Karpas-422 (cell line): ENCODE results near the gene MKNK2. TPM values are rescaled to one million over a fixed set of nuclear protein-coding genes. Genes with fewer than 3 reads are reported as not detected.

Source experiments
- DNase-seq: peaks from one replicate; pipeline ENCODE4 v3.0.0-alpha.2; 2015
- H2AFZ ChIP-seq: fragments of 200-600 bp; sonication (generic); 2 replicates; pipeline ENCODE4 v1.6.1; 2014; ENCODE audit warnings: antibody characterized with exemption, low read length, mixed read lengths
- H3K27ac ChIP-seq: fragments of 200-600 bp; sonication (generic); 2 replicates; pipeline ENCODE4 v1.5.1; 2014; ENCODE audit warnings: mild to moderate bottlenecking, low read length, moderate library complexity
- H3K27me3 ChIP-seq: fragments of 200-600 bp; sonication (generic); 2 replicates; pipeline ENCODE4 v1.6.1; 2014; ENCODE audit warnings: low read length, mixed read lengths
- H3K36me3 ChIP-seq: fragments of 200-600 bp; sonication (generic); 2 replicates; pipeline ENCODE4 v1.6.1; 2014; ENCODE audit warnings: low read length, mixed read lengths; ENCODE audit not compliant: insufficient read depth
- H3K4me1 ChIP-seq: fragments of 200-600 bp; sonication (generic); 2 replicates; pipeline ENCODE4 v1.6.1; 2014; ENCODE audit warnings: mild to moderate bottlenecking, low read length, mixed read lengths
- H3K4me2 ChIP-seq: fragments of 200-600 bp; sonication (generic); 2 replicates; pipeline ENCODE4 v1.6.1; 2014; ENCODE audit warnings: low read length, low read depth, mild to moderate bottlenecking; ENCODE audit not compliant: poor library complexity, severe bottlenecking
- H3K4me3 ChIP-seq: fragments of 200-600 bp; sonication (generic); 2 replicates; pipeline ENCODE4 v1.5.1; 2014; ENCODE audit warnings: mild to moderate bottlenecking, antibody characterized with exemption, low read length, mixed read lengths
- H3K79me2 ChIP-seq: fragments of 200-600 bp; sonication (generic); 2 replicates; pipeline ENCODE4 v1.6.1; 2014; ENCODE audit warnings: mild to moderate bottlenecking, low read length, mixed read lengths
- H3K9ac ChIP-seq: fragments of 200-600 bp; sonication (generic); 2 replicates; pipeline ENCODE4 v1.6.0; 2014; ENCODE audit warnings: low read length
- H3K9me2 ChIP-seq: fragments of 200-600 bp; sonication (generic), shearing (Covaris generic); replicated peaks from 2 replicates; pipeline ENCODE4 v1.6.0; 2014; ENCODE audit warnings: mild to moderate bottlenecking, low read length, moderate library complexity; ENCODE audit not compliant: insufficient read depth
- H3K9me3 ChIP-seq: fragments of 300-700, 200-600 bp; sonication (generic); 2 replicates; pipeline ENCODE4 v1.6.1; 2014; ENCODE audit warnings: low read length, mixed read lengths
- H4K20me1 ChIP-seq: fragments of 200-600 bp; sonication (generic); 2 replicates; pipeline ENCODE4 v1.6.1; 2014; ENCODE audit warnings: mild to moderate bottlenecking, antibody characterized with exemption, low read length, low read depth; ENCODE audit not compliant: insufficient read depth
- total RNA-seq: library from RNA; depleted of rRNA; stranded (reverse); fragments of >200 nt; shearing (Covaris generic); gene quantifications from 2 replicates; pipeline ENCODE4 v1.2.3, GENCODE V29; 2014; ENCODE audit warnings: low replicate concordance

MKNK2 gene
- total RNA-seq, 1 experiment from 2014 or later = 526 TPM

- Histone ChIP-seq H3K36me3 (no peaks in the 10 kb centered on the region), H3K79me2 (no peaks in the 10 kb centered on the region), H3K9me3 (no peaks in the 10 kb centered on the region), H2AFZ (no peak overlapping the region), H3K9ac (peak overlapping the region; percentile 86), H3K4me3 (peak overlapping the region; percentile 77), H3K27me3 (no peaks in the 10 kb centered on the region), H3K4me1 (peaks cover 64% of the 10 kb centered on the region), H3K4me2 (peak overlapping the region; percentile 88), H3K9me2 (no peaks in the 10 kb centered on the region), H3K27ac (peak overlapping the region; percentile 93), H4K20me1 (no peaks in the 10 kb centered on the region)
- DNase-seq = no peak
Observed at GRCh38 chr19:2062389-2062729, 11.3 kb upstream of the MKNK2 start.

GRCh38 chr19:2061495-2062388 lies 10.7 kb upstream of the MKNK2 start:
- peaks cover 65% of the 10 kb centered on the region for H3K4me1 ChIP-seq
- H3K9me3 ChIP-seq = no peaks in the 10 kb centered on the region
- no peaks in the 10 kb centered on the region for H4K20me1 ChIP-seq
- peak overlapping the region; percentile 90 for H3K9ac ChIP-seq
- H3K27me3 ChIP-seq = no peaks in the 10 kb centered on the region
- peak overlapping the region; percentile 77 for H3K4me3 ChIP-seq
- H3K4me2 ChIP-seq = peak overlapping the region; percentile 88
- H3K27ac ChIP-seq = peak overlapping the region; percentile 93
- H3K9me2 ChIP-seq = no peaks in the 10 kb centered on the region
- peak; percentile 100 for DNase-seq
- no peaks in the 10 kb centered on the region for H3K36me3 ChIP-seq
- no peaks in the 10 kb centered on the region for H3K79me2 ChIP-seq
- H2AFZ ChIP-seq = no peak overlapping the region

DNA sequence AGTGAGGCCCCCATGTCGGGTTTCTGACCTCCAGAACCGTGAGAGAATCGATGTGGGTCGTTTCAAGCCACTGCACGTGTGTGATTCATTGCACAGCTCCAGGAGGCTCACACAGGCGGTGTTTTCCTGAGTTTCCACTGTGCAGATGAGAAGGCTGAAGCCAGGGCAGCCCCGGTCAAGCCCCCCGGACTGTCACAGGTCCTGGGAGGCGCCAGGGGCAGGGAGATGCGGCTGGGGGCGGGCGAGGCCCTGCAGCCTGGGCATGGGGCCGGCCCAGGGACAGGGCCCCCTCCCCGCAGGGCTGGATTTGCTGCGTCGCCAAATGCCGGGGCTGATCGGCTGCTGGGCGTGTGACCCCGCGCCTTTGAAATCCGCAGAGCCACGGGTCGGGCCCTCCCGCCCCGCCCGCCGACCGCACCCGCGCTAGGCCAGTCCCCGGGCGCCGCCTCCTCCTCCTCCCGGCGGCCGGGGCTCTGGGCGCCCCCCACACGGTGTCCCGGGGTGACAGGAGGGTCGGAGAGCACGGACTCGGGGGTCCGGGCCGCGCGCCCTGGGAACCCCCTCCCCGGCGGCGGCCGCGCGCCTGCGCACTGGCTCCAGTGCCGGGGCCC lies 9.9 kb upstream of the MKNK2 start:
- H3K4me1 ChIP-seq = peaks cover 71% of the 10 kb centered on the region
- no peak overlapping the region for H2AFZ ChIP-seq
- H4K20me1 ChIP-seq = no peaks in the 10 kb centered on the region

DNA sequence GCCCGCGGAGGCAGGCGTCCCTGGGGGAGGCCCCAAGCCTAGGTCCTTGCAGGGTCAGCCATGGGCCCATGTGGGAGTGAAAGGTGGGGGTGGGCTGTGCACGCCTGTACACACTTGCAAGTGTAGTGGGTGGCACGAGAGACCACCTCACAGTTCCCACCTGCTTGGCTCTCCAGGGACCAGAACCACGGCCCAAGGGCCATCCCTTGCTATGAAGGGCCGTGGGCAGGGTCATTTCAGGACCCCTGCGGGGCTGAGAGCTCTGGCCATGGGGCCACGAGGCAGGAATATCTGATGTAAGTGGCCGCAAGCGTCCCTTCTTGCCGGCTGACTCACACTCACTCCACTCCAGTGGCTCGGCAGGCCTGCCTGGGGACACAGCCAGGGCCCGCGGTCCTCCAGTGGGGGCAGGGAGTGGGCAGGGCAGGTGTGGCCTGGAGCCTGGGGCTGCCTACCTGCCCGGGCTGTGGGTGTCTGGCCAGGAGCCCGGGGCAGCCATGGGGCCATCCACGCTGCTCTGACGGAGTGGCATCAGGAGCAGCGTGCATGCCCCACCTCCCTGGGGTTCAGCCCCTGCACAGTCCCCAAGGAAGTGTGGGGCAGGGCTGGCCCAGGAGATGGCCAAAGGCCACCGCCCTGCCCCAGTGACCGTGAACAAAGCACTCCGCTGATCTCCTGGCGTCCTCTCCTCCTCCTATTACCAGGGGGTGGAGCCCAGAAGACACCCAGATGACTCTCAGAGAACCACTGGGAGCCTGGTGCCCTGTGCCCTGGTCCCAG lies 8.6 kb upstream of the MKNK2 start:
- DNase-seq = peak; percentile 90
- Histone ChIP-seq H3K9me2 (no peaks in the 10 kb centered on the region), H4K20me1 (no peaks in the 10 kb centered on the region), H2AFZ (no peak overlapping the region), H3K36me3 (no peaks in the 10 kb centered on the region), H3K79me2 (no peaks in the 10 kb centered on the region), H3K9ac (peak overlapping the region; percentile 90), H3K9me3 (no peaks in the 10 kb centered on the region), H3K27me3 (no peaks in the 10 kb centered on the region), H3K4me1 (peaks cover 78% of the 10 kb centered on the region), H3K4me3 (peak overlapping the region; percentile 73), H3K4me2 (peak overlapping the region; percentile 88), H3K27ac (peak overlapping the region; percentile 93)

More for the DNA sequence above, 9.9 kb upstream of the MKNK2 start:
- H3K9me3 ChIP-seq = no peaks in the 10 kb centered on the region
- H3K4me2 ChIP-seq = peak overlapping the region; percentile 88
- no peaks in the 10 kb centered on the region for H3K79me2 ChIP-seq
- peak overlapping the region; percentile 90 for H3K9ac ChIP-seq
- H3K27me3 ChIP-seq = no peaks in the 10 kb centered on the region
- no peaks in the 10 kb centered on the region for H3K36me3 ChIP-seq
- H3K4me3 ChIP-seq = peak overlapping the region; percentile 73
- no peaks in the 10 kb centered on the region for H3K9me2 ChIP-seq
- peak overlapping the region; percentile 93 for H3K27ac ChIP-seq
- no peak for DNase-seq

DNA sequence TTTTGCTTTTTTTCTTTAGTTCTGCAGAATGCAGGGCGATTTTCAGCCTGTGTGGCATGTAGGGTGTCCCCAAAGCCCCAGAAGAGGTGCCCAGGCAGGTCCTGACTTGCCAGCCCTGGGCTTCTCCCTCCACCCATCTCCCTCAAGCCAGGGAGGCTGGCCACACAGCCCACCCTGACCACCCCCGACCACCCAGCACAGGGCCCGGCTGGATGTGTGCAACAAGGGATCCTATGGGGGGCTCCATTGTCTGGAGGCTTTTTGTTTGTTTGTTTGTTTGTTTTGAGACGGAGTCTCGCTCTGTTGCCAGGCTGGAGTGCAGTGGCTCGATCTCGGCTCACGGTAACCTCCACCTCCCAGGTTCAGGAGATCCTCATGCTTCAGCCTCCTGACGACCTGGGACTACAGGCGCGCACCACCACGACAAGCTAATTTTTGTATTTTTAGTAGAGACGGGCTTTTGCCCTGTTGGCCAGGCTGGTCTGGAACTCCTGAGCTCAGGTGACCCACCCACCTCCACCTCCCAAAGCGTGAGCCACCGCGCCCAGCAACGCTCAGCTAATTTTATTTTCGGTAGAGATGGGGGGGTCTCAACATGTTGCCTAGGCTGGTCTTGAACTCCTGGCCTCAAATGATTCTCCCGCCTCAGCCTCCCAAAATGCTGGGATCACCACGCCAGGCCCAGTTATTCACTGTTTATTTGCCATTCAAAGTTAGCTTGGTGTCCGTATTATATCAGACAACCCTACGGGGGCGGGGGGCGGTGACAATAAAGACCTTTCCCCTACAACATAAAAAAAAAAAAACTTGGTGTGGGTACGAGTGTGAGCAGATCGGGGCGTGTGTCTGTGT lies 7.8 kb upstream of the MKNK2 start:
- peak overlapping the region; percentile 93 for H3K27ac ChIP-seq
- H3K4me1 ChIP-seq = peaks cover 72% of the 10 kb centered on the region
- DNase-seq = no peak
- no peaks in the 10 kb centered on the region for H4K20me1 ChIP-seq
- H3K27me3 ChIP-seq = no peaks in the 10 kb centered on the region
- peak overlapping the region; percentile 90 for H3K9ac ChIP-seq
- no peak overlapping the region for H2AFZ ChIP-seq
- H3K4me2 ChIP-seq = peak overlapping the region; percentile 88
- no peaks in the 10 kb centered on the region for H3K36me3 ChIP-seq
- no peaks in the 10 kb centered on the region for H3K79me2 ChIP-seq
- H3K9me3 ChIP-seq = no peaks in the 10 kb centered on the region
- no peaks in the 10 kb centered on the region for H3K9me2 ChIP-seq
- peak overlapping the region; percentile 73 for H3K4me3 ChIP-seq

DNA sequence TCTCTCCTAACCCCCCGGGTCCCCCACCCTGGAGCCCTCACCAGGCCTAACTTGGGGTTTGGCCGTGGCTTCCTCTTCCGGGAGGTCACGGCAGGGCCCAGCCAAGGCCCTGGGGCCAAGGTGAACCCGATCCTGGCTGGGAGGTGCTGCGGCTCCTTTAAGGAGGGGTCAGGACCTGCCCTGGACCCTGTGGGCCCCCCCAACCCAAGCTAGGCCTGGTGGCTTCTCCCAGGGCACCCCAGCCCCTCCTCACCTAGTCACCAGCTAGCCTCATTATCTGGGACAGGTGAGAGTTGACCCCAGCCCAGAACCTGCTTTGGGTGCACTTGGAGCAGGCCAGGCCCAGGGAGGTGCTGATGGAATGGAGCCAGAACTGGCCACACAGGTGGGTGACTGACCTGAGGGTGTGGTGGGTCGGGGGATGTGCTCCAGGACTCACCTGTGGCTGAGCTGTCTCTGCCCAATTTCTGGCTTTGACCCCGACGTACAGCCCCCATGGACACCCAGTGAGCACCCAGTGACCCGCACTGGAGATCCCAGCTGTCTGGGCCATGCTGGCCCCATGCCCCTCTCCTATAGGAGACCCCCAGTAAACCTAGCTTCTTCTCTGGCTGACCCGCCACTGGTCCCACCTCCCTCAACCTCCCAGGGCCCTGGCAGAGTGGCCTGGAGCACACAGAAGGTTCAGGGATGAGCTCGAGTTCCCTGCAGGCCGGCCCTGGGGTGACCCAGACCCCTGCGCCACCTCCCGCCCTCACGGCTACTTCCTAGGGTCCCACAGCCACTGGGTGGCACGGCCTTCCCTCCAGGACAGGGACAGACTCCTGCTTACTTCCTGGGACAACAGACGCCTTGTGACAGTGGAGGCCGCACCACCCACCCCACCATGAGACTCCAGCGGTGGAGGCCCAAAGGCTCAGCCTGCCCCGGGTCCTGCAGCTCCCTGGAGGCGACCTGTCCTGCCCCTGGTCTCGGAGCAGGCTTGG lies 6.7 kb upstream of the MKNK2 start:
- H2AFZ ChIP-seq = no peak overlapping the region
- peak overlapping the region; percentile 52; the same call in 1 of the 2 replicates for H3K27ac ChIP-seq
- no peaks in the 10 kb centered on the region for H3K79me2 ChIP-seq
- H3K4me2 ChIP-seq = no peak overlapping the region
- H3K9me3 ChIP-seq = no peaks in the 10 kb centered on the region
- no peaks in the 10 kb centered on the region for H3K27me3 ChIP-seq
- H3K4me3 ChIP-seq = no peak overlapping the region
- H4K20me1 ChIP-seq = no peaks in the 10 kb centered on the region
- H3K36me3 ChIP-seq = no peaks in the 10 kb centered on the region
- peaks cover 63% of the 10 kb centered on the region for H3K4me1 ChIP-seq
- DNase-seq = no peak
- H3K9me2 ChIP-seq = no peaks in the 10 kb centered on the region
- 0 out of 2 replicates have a peak overlapping the region, but pooled peaks have one; percentile 15 for H3K9ac ChIP-seq

- H3K79me2 ChIP-seq = no peaks in the 10 kb centered on the region
- no peak for DNase-seq
- no peaks in the 10 kb centered on the region for H3K9me3 ChIP-seq
- H3K36me3 ChIP-seq = no peaks in the 10 kb centered on the region
- no peak overlapping the region for H3K4me2 ChIP-seq
- H3K27me3 ChIP-seq = no peaks in the 10 kb centered on the region
- no peak overlapping the region for H3K4me3 ChIP-seq
- no peak overlapping the region for H3K27ac ChIP-seq
- H3K9ac ChIP-seq = no peak overlapping the region
- H4K20me1 ChIP-seq = no peaks in the 10 kb centered on the region
- H3K4me1 ChIP-seq = peaks cover 62% of the 10 kb centered on the region
- H2AFZ ChIP-seq = no peak overlapping the region
- no peaks in the 10 kb centered on the region for H3K9me2 ChIP-seq
Observed at GRCh38 chr19:2056837-2057192, 5.8 kb upstream of the MKNK2 start.
